Karpas-422 (cell line): ENCODE data around the gene HIPK2. TPM values are rescaled to one million over a fixed set of nuclear protein-coding genes. Genes with fewer than 3 reads are reported as not detected.
"Not testable (repeated sequence)": the region's sequence is repeated elsewhere in the genome, so short reads cannot be mapped to it uniquely, and the experiment has no call there.

ENCODE experiments used
- DNase-seq: peaks from one replicate; pipeline ENCODE4 v3.0.0-alpha.2; 2015
- H2AFZ ChIP-seq: fragments of 200-600 bp; sonication (generic); 2 replicates; pipeline ENCODE4 v1.6.1; 2014; ENCODE audit warnings: antibody characterized with exemption, low read length, mixed read lengths
- H3K27ac ChIP-seq: fragments of 200-600 bp; sonication (generic); 2 replicates; pipeline ENCODE4 v1.5.1; 2014; ENCODE audit warnings: mild to moderate bottlenecking, low read length, moderate library complexity
- H3K27me3 ChIP-seq: fragments of 200-600 bp; sonication (generic); 2 replicates; pipeline ENCODE4 v1.6.1; 2014; ENCODE audit warnings: low read length, mixed read lengths
- H3K36me3 ChIP-seq: fragments of 200-600 bp; sonication (generic); 2 replicates; pipeline ENCODE4 v1.6.1; 2014; ENCODE audit warnings: low read length, mixed read lengths; ENCODE audit not compliant: insufficient read depth
- H3K4me1 ChIP-seq: fragments of 200-600 bp; sonication (generic); 2 replicates; pipeline ENCODE4 v1.6.1; 2014; ENCODE audit warnings: mild to moderate bottlenecking, low read length, mixed read lengths
- H3K4me2 ChIP-seq: fragments of 200-600 bp; sonication (generic); 2 replicates; pipeline ENCODE4 v1.6.1; 2014; ENCODE audit warnings: low read length, low read depth, mild to moderate bottlenecking; ENCODE audit not compliant: poor library complexity, severe bottlenecking
- H3K4me3 ChIP-seq: fragments of 200-600 bp; sonication (generic); 2 replicates; pipeline ENCODE4 v1.5.1; 2014; ENCODE audit warnings: mild to moderate bottlenecking, antibody characterized with exemption, low read length, mixed read lengths
- H3K79me2 ChIP-seq: fragments of 200-600 bp; sonication (generic); 2 replicates; pipeline ENCODE4 v1.6.1; 2014; ENCODE audit warnings: mild to moderate bottlenecking, low read length, mixed read lengths
- H3K9ac ChIP-seq: fragments of 200-600 bp; sonication (generic); 2 replicates; pipeline ENCODE4 v1.6.0; 2014; ENCODE audit warnings: low read length
- H3K9me2 ChIP-seq: fragments of 200-600 bp; sonication (generic), shearing (Covaris generic); replicated peaks from 2 replicates; pipeline ENCODE4 v1.6.0; 2014; ENCODE audit warnings: mild to moderate bottlenecking, low read length, moderate library complexity; ENCODE audit not compliant: insufficient read depth
- H3K9me3 ChIP-seq: fragments of 300-700, 200-600 bp; sonication (generic); 2 replicates; pipeline ENCODE4 v1.6.1; 2014; ENCODE audit warnings: low read length, mixed read lengths
- H4K20me1 ChIP-seq: fragments of 200-600 bp; sonication (generic); 2 replicates; pipeline ENCODE4 v1.6.1; 2014; ENCODE audit warnings: mild to moderate bottlenecking, antibody characterized with exemption, low read length, low read depth; ENCODE audit not compliant: insufficient read depth
- total RNA-seq: library from RNA; depleted of rRNA; stranded (reverse); fragments of >200 nt; shearing (Covaris generic); gene quantifications from 2 replicates; pipeline ENCODE4 v1.2.3, GENCODE V29; 2014; ENCODE audit warnings: low replicate concordance

Gene HIPK2
- total RNA-seq, 1 experiment from 2014 or later, result not detected

DNA sequence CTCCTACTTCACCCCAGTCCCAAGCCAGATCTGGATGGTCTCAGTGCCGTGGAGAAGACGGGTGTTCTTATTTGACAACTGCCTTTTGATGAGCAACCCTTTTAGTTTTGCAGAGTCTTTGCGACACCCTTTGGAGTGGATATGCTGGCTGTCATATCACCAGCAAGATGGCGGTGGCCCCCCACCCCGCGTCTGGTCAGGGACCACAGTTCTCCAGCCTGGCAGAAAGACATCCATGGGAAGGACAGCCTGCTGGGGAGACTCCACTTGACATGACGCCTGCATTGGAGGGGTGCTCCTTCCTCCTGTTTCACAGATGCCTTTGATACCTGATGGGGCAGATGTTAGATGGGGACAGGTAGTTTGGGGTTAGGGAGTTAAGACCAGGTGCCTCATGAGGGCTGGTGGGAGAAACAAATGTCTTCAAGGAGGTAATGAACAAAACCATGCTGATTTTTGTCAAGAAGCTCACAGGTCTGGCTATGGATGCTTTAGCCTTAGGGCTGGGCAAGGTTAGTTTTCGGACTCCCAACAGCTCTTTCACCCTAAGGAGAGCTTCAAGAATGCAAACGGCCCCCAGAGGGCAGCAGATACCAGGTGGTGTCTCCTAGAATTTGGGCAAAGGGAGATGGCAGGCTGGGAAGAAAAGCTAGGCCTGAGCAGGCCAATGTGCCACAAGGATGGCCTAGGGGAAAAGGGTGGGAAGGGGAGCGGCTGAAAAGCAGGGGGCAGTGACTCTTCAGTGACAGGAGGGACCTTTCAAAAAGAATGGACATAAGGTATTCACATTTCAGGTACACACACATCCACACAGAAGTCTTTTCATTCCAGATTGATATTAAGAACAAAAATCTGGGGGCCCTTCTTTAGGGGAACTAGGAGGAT is 159.1 kb downstream of the HIPK2 start:
- Histone ChIP-seq H4K20me1 (no peaks in the 10 kb centered on the region), H3K4me3 (no peak overlapping the region), H3K9me3 (no peaks in the 10 kb centered on the region), H3K27me3 (no peaks in the 10 kb centered on the region), H3K9ac (no peak overlapping the region), H3K36me3 (no peaks in the 10 kb centered on the region), H3K4me2 (no peak overlapping the region), H3K4me1 (no peaks in the 10 kb centered on the region), H3K79me2 (no peaks in the 10 kb centered on the region), H3K9me2 (no peaks in the 10 kb centered on the region), H3K27ac (no peak overlapping the region), H2AFZ (no peak overlapping the region)
- DNase-seq, result peak; percentile 77

DNA sequence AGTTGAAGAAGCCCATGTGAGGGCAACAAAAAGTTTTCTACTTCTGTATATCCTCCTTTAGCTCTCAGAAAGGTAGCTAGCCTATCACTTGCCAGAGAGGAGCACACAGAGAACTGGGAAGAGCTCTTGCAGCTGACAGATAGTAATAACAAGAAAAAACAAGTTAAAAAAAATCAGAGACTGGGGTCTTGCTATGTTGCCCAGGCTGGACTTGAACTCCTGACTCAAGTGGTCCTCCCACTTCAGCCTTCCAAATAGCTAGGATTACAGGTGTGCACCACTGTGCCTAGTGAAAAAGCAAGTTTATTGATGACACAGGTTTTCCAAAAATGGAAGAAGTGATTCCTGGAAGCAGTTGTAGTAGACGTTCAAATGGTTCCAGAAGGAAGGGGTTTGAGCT is 160.7 kb downstream of the HIPK2 start:
- DNase-seq, result no peak
- H3K4me2 ChIP-seq, result no peak overlapping the region
- no peak overlapping the region for H3K9ac ChIP-seq
- H3K4me3 ChIP-seq, result no peak overlapping the region
- H3K4me1 ChIP-seq, result no peaks in the 10 kb centered on the region
- H3K9me2 ChIP-seq, result no peaks in the 10 kb centered on the region
- no peaks in the 10 kb centered on the region for H3K27me3 ChIP-seq
- no peaks in the 10 kb centered on the region for H3K9me3 ChIP-seq
- H2AFZ ChIP-seq, result no peak overlapping the region
- H3K27ac ChIP-seq, result no peak overlapping the region
- H3K36me3 ChIP-seq, result no peaks in the 10 kb centered on the region
- no peaks in the 10 kb centered on the region for H4K20me1 ChIP-seq
- H3K79me2 ChIP-seq, result no peaks in the 10 kb centered on the region

DNA sequence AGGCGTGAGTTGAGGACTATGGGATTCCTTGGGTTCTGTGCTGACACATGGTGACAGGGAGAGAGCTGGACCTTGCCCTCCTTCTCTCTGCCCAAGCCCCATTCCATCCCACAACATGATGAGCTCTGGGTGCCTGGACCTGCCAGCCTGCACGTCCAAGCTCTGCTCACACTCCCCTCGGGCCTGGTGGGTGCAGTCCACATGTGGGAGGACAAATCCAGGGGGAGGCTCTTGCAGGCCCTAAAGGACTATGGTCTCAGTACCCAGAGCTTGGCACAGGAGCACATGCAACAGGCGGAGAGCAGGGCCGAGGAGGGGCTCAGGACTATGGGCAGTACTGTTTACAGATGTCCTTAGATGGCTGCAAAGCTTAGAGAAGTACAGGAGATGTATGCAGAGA is 162.9 kb downstream of the HIPK2 start:
- Histone ChIP-seq H3K27ac (no peak overlapping the region), H3K9me2 (no peaks in the 10 kb centered on the region), H3K4me2 (no peak overlapping the region), H3K9ac (no peak overlapping the region), H3K9me3 (no peaks in the 10 kb centered on the region), H2AFZ (no peak overlapping the region), H3K79me2 (no peaks in the 10 kb centered on the region), H3K27me3 (no peaks in the 10 kb centered on the region), H3K4me3 (no peak overlapping the region), H3K36me3 (no peaks in the 10 kb centered on the region), H4K20me1 (no peaks in the 10 kb centered on the region), H3K4me1 (no peaks in the 10 kb centered on the region)
- DNase-seq, result no peak

DNA sequence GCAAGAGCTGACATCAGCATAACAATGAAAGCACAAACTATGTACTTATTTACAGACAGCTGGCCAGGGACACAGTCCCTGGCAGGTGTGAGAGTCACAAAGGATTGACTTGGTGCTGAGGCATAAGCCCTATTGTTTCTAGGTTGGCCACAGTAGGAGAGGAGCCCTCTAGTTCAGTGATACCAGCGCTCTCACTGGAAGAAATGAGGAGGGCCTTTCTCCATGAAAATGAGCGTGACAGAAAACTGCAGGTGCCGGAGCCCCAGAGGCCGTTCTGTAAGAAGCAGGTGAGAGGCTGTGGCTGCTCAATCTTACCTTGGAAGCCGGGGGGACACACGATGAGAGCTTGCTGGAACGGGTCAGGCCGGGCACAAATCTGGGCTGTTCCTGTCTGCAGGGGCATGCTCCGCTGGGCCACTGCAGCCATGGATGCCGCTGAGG is 163.8 kb downstream of the HIPK2 start:
- H3K27me3 ChIP-seq, result no peaks in the 10 kb centered on the region

DNA sequence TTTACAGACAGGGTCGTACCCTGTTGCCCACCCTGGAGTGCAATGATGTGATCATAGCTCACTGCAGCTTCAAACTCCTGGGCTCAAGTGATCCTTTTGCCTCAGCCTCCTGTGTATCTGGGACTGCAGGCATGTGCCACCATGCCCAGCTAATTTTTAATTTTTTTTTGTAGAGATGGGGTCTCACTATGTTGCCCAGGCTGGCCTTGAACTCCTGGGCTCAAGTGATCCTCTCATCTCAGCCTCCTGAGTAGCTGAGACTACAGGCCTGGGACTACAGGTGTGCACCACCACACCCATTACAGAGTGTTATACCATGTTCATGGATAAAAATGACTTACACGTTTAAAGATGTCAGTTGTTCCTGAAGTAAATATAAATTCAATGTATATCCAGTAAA is 166.2 kb downstream of the HIPK2 start:
- DNase-seq, H3K4me1 ChIP-seq, H3K9me2 ChIP-seq, H3K27me3 ChIP-seq, H3K27ac ChIP-seq, H2AFZ ChIP-seq, H3K79me2 ChIP-seq, H3K4me3 ChIP-seq, H3K9me3 ChIP-seq, H4K20me1 ChIP-seq, H3K4me2 ChIP-seq, H3K36me3 ChIP-seq, H3K9ac ChIP-seq: not testable (repeated sequence)

More for the DNA sequence above, 163.8 kb downstream of the HIPK2 start:
- no peaks in the 10 kb centered on the region for H3K79me2 ChIP-seq
- H2AFZ ChIP-seq, result no peak overlapping the region
- H3K27ac ChIP-seq, result no peak overlapping the region
- no peaks in the 10 kb centered on the region for H3K36me3 ChIP-seq
- H3K4me2 ChIP-seq, result no peak overlapping the region
- H3K4me3 ChIP-seq, result no peak overlapping the region
- no peaks in the 10 kb centered on the region for H4K20me1 ChIP-seq
- no peaks in the 10 kb centered on the region for H3K9me2 ChIP-seq
- H3K9ac ChIP-seq, result no peak overlapping the region
- no peaks in the 10 kb centered on the region for H3K4me1 ChIP-seq
- DNase-seq, result no peak
- H3K9me3 ChIP-seq, result no peaks in the 10 kb centered on the region

DNA sequence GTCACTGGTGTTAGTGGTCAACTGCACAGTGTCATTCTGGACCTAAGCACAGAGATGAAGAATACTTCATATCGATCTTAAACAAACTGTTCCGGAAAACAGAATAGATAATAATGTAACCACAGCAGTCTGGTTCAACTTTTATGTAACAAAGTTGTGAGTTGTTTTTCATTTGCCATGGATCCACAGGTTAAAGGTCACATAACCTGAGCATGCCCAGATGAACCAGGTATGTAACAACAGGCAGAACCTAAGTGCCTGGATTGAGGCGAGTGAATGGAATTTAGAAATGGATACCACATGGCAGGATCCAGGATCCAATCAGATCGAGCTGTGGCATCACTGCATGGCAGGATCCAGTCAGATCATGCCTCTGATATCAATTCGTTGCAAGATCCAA is 167.2 kb downstream of the HIPK2 start:
- Histone ChIP-seq H3K27me3 (no peaks in the 10 kb centered on the region), H3K9ac (no peak overlapping the region), H3K9me2 (no peaks in the 10 kb centered on the region), H3K79me2 (no peaks in the 10 kb centered on the region), H3K4me1 (no peaks in the 10 kb centered on the region), H3K9me3 (no peaks in the 10 kb centered on the region), H3K4me3 (no peak overlapping the region), H3K36me3 (no peaks in the 10 kb centered on the region), H3K27ac (no peak overlapping the region), H3K4me2 (no peak overlapping the region), H2AFZ (no peak overlapping the region), H4K20me1 (no peaks in the 10 kb centered on the region)
- DNase-seq, result no peak

DNA sequence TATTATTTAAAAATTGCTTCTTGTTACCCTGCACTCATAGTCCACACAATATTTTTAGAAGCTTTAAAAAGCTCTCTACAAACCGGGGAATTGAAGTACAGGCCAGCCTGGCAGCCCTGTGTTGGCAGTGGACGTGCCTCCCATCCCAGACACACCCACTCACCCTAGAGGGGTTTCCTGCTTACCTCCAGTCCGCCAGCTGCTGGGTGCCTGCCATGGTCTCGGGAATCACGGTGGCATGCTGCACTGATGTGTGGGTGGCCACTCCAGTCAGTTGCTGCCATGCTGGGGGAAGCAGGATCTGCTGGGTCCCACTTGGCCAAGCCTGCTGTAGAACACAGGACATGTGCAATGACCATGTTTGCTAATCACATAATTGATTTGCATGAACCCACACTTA is 173.9 kb downstream of the HIPK2 start:
- Histone ChIP-seq H3K79me2 (no peaks in the 10 kb centered on the region), H3K9ac (no peak overlapping the region), H4K20me1 (no peaks in the 10 kb centered on the region), H3K4me3 (no peak overlapping the region), H3K9me2 (no peaks in the 10 kb centered on the region), H3K36me3 (no peaks in the 10 kb centered on the region), H3K9me3 (no peaks in the 10 kb centered on the region), H2AFZ (no peak overlapping the region), H3K27me3 (no peaks in the 10 kb centered on the region), H3K27ac (no peak overlapping the region), H3K4me2 (no peak overlapping the region), H3K4me1 (no peaks in the 10 kb centered on the region)
- DNase-seq, result no peak

DNA sequence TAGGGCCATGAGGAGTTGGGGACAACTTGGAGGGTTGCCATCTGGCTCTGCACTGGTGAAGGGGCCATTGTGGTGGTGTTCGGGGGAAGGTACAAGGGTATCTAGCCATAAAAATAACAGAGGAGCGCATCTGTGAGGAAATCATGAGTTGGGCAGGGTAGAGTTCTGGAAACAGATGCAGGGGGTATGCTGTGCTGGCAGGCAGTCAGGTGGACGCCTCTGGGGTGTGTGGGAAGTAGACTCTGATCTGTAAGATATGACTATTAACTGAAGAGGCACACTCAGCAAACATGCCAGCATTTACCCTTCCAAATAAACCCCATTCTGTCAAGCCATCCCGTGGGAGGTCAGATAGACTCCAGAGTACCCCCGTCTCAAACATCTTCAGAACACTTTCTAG is 174.5 kb downstream of the HIPK2 start:
- Histone ChIP-seq H2AFZ (no peak overlapping the region), H3K9me3 (no peaks in the 10 kb centered on the region), H4K20me1 (no peaks in the 10 kb centered on the region), H3K4me1 (no peaks in the 10 kb centered on the region), H3K4me3 (no peak overlapping the region), H3K27me3 (no peaks in the 10 kb centered on the region), H3K9ac (no peak overlapping the region), H3K4me2 (no peak overlapping the region), H3K27ac (no peak overlapping the region), H3K79me2 (no peaks in the 10 kb centered on the region), H3K36me3 (no peaks in the 10 kb centered on the region), H3K9me2 (no peaks in the 10 kb centered on the region)
- no peak for DNase-seq
